HG02571 (cell line): ENCODE results near the gene SLC7A5.
"Not testable (repeated sequence)": the region's sequence is repeated elsewhere in the genome, so short reads cannot be mapped to it uniquely, and the experiment has no call there.

ENCODE experiments used
- ATAC-seq: cut with Tn5 transposase; IDR thresholded peaks from one replicate; pipeline ENCODE4 v1.9.1; 2021; ENCODE audit warnings: mild to moderate bottlenecking, moderate library complexity; ENCODE audit not compliant: unreplicated experiment

SLC7A5 gene

GRCh38 chr16:87869061-87869878 lies at the start of gene SLC7A5:
TSS of gene SLC7A5 (minus strand) at chr16:87869507. CDS start at chr16:87869422, 85 bp downstream.
- ATAC-seq = peak; percentile 50

- no peak for ATAC-seq
Measured at GRCh38 chr16:87918338-87918737, 49.0 kb upstream of the SLC7A5 start.

GRCh38 chr16:87917503-87917902 lies 48.2 kb upstream of the SLC7A5 start:
- ATAC-seq = no peak

GRCh38 chr16:87914812-87915211 lies 45.5 kb upstream of the SLC7A5 start:
- ATAC-seq = no peak

GRCh38 chr16:87914021-87914725 lies 44.9 kb upstream of the SLC7A5 start:
- ATAC-seq = not testable (repeated sequence)

GRCh38 chr16:87912691-87913090 lies 43.4 kb upstream of the SLC7A5 start:
- ATAC-seq = not testable (repeated sequence)

- ATAC-seq = not testable (repeated sequence)
Measured at GRCh38 chr16:87911106-87911763, 41.9 kb upstream of the SLC7A5 start.

- ATAC-seq = peak; percentile 87
Measured at GRCh38 chr16:87909203-87909935, 40.1 kb upstream of the SLC7A5 start.

GRCh38 chr16:87908101-87908500 lies 38.8 kb upstream of the SLC7A5 start:
- ATAC-seq = not testable (repeated sequence)

- not testable (repeated sequence) for ATAC-seq
Measured at GRCh38 chr16:87905521-87905920, 36.2 kb upstream of the SLC7A5 start.

GRCh38 chr16:87904963-87905362 lies 35.7 kb upstream of the SLC7A5 start:
- ATAC-seq = not testable (repeated sequence)

GRCh38 chr16:87900489-87900888 lies 31.2 kb upstream of the SLC7A5 start:
- ATAC-seq = not testable (repeated sequence)

GRCh38 chr16:87897521-87898505 lies 28.5 kb upstream of the SLC7A5 start:
- no peak for ATAC-seq

GRCh38 chr16:87896924-87897520 lies 27.7 kb upstream of the SLC7A5 start:
- ATAC-seq = not testable (repeated sequence)

- peak; percentile 7 for ATAC-seq
Measured at GRCh38 chr16:87896176-87896890, 27.0 kb upstream of the SLC7A5 start.

GRCh38 chr16:87895641-87896141 lies 26.4 kb upstream of the SLC7A5 start:
- ATAC-seq = peak; percentile 54

- not testable (repeated sequence) for ATAC-seq
Measured at GRCh38 chr16:87894005-87894404, 24.7 kb upstream of the SLC7A5 start.

GRCh38 chr16:87891764-87892163 lies 22.5 kb upstream of the SLC7A5 start:
- no peak for ATAC-seq
